ENCODE data around the gene BACH2. TPM values are rescaled to one million over a fixed set of nuclear protein-coding genes. Genes with fewer than 3 reads are reported as not detected.

BACH2 gene
- total and polyA plus RNA-seq, 2 of the 4 experiments (the other 2 are of a cell fraction): 1.3 to 1.4 TPM

DNA sequence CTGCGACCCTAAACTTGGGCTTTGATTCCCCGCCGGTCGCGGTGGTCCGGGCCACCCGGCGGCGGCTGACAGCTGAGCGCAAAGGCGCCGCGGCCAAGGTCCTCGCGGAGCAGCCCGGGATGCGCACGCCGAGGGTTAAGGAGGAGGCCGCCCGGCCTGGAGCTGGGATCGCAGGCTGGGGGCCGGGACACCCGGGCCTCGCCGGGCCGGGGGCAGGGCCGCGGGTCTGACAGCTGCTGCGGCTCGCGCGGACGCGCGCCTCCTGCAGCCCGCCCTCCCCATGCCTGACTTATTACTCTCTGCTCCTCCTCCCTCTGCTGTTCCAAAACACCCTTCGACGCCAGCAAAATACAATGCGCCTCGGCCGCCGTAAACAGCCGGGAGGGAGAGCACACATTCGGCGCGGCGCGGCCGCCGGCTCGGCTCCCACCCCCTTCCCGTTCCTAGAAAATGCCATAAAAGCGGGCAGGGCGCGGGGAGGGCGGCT, 746 bp downstream of the BACH2 start:
- ChIA-PET POLR2A (ENCODE audit: unreplicated experiment) (no interaction called here), CTCF (interaction anchor here (0.6 to 1.7 kb wide), 5 partner anchors 23 to 355 kb away, joined by 3 to 4 read pairs (median 3); no protein-coding TSS in a partner anchor)
- no peak overlapping the region for H2AK5ac ChIP-seq (ENCODE audit: low read depth, low read length)
- WGBS, 2 experiments (ENCODE audit: extremely low coverage in 2 of 2, insufficient read length in 1 of 2): 1% methylated on average over 16 of the region's 57 CpGs; no CpG with 5 or more reads in 1 of the 2 experiments
- dilution Hi-C loops (cut with HindIII; ENCODE audit: low sequenced_read_pairs, unreplicated experiment) (no loop called here), intact Hi-C loops (cut with micrococcal nuclease) (loop anchor here (1.0 to 5.0 kb wide), 8 partner anchors 73 to 355 kb away; no protein-coding TSS in a partner anchor), in situ Hi-C loops (cut with MboI; ENCODE audit: low sequenced_read_pairs) (loop anchor here (5.0 to 10.0 kb wide), 2 partner anchors 91 to 201 kb away; no protein-coding TSS in a partner anchor)
- H3K27ac ChIP-seq (ENCODE audit: insufficient read depth, low read length): no peak overlapping the region; the same call in 1 of the 2 replicates
- H4K5ac ChIP-seq (ENCODE audit: low read depth, low read length): no peak overlapping the region
- DNase-seq (peak; percentile 68), ATAC-seq (ENCODE audit: low read depth) (peak; percentile 65)
- no peaks in the 10 kb centered on the region; the same call in 1 of the 2 replicates for H4K20me1 ChIP-seq (ENCODE audit: insufficient read depth, low read length)
- no peak overlapping the region for H2BK5ac ChIP-seq (ENCODE audit: low read depth, low read length, poor library complexity, severe bottlenecking)
- peak overlapping the region; percentile 7; the same call in 1 of the 2 replicates for H3K4ac ChIP-seq (ENCODE audit: low read depth, low read length)
- H3K9me1 ChIP-seq (ENCODE audit: insufficient read depth, low read length): no peaks in the 10 kb centered on the region
- no peak overlapping the region for H3K18ac ChIP-seq (ENCODE audit: low read depth, low read length)
- TF ChIP-seq, protein P1, sequence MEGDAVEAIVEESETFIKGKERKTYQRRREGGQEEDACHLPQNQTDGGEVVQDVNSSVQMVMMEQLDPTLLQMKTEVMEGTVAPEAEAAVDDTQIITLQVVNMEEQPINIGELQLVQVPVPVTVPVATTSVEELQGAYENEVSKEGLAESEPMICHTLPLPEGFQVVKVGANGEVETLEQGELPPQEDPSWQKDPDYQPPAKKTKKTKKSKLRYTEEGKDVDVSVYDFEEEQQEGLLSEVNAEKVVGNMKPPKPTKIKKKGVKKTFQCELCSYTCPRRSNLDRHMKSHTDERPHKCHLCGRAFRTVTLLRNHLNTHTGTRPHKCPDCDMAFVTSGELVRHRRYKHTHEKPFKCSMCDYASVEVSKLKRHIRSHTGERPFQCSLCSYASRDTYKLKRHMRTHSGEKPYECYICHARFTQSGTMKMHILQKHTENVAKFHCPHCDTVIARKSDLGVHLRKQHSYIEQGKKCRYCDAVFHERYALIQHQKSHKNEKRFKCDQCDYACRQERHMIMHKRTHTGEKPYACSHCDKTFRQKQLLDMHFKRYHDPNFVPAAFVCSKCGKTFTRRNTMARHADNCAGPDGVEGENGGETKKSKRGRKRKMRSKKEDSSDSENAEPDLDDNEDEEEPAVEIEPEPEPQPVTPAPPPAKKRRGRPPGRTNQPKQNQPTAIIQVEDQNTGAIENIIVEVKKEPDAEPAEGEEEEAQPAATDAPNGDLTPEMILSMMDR (conservative IDR thresholded peaks at IDR 0.05; ENCODE audit: low read depth, low read length): 0 out of 2 replicates have a peak, but pooled peaks have one; percentile 24
- TF ChIP-seq RAD21 (IDR thresholded peaks at IDR 0.05; ENCODE audit: low read length) (peak; percentile 10; the same call in 1 of the 2 replicates), CHD1 (IDR thresholded peaks at IDR 0.05; ENCODE audit: low read depth, low read length) (no peak)
- no peaks in the 10 kb centered on the region for H3K9me3 ChIP-seq (ENCODE audit: control insufficient read depth, insufficient read depth, low read length)
- peaks cover 19% of the 10 kb centered on the region for H3K27me3 ChIP-seq (ENCODE audit: control insufficient read depth, insufficient read depth, low read length)
- H3K36me3 ChIP-seq (ENCODE audit: control insufficient read depth, insufficient read depth, low read length): no peaks in the 10 kb centered on the region
- no peak overlapping the region for H4K8ac ChIP-seq (ENCODE audit: low read depth in 2 of 2, low read length in 2 of 2)
- no peak overlapping the region for H3K56ac ChIP-seq (ENCODE audit: extremely low read depth, insufficient read depth, low read length)
- BruUV-seq (replicated peaks): no TSS peak
- H2BK15ac ChIP-seq (ENCODE audit: low read depth, low read length): no peak overlapping the region
- H2BK20ac ChIP-seq (ENCODE audit: low read depth, low read length): no peak overlapping the region
- H3K4me2 ChIP-seq (ENCODE audit: low read depth, low read length): peak overlapping the region; percentile 91
- H3K4me1 ChIP-seq (ENCODE audit: control insufficient read depth, insufficient read depth, low read length): no peaks in the 10 kb centered on the region; the same call in 1 of the 2 replicates
- H2BK120ac ChIP-seq (ENCODE audit: low read depth, low read length): no peak overlapping the region
- H3K23ac ChIP-seq (ENCODE audit: low read depth, low read length): peak overlapping the region; percentile 72; the same call in 1 of the 2 replicates
- peak overlapping the region; percentile 47 for H2AK9ac ChIP-seq (replicated peaks; ENCODE audit: low read depth, low read length, poor library complexity)
- peak overlapping the region; percentile 56 for H3K4me3 ChIP-seq (ENCODE audit: insufficient read depth, low read depth, low read length)
- no peaks in the 10 kb centered on the region for H3K79me1 ChIP-seq (ENCODE audit: low read depth in 1 of 2, low read length in 2 of 2)
- peak overlapping the region; percentile 25; the same call in 1 of the 2 replicates for H3K9ac ChIP-seq (ENCODE audit: low read depth, low read length)
- no peak overlapping the region for H4K91ac ChIP-seq (ENCODE audit: insufficient read depth, low read depth, low read length)
- no peak overlapping the region; the same call in 1 of the 2 replicates for H3K14ac ChIP-seq (replicated peaks; ENCODE audit: low read depth, low read length)
- H2AFZ ChIP-seq (replicated peaks; ENCODE audit: low read length, poor library complexity): peak overlapping the region; percentile 92
